NCI-H748 treated with DMSO at 0.1 percent for 48 hours (cell line): ENCODE results near the gene PTPRO.
"Not testable (repeated sequence)": the region's sequence is repeated elsewhere in the genome, so short reads cannot be mapped to it uniquely, and the experiment has no call there.

Experiments
- DNase-seq: peaks from one replicate; lab custom pipeline; 2025; lab: John Stamatoyannopoulos, UW

The PTPRO gene

GRCh38 chr12:15603474-15604085 lies 281.3 kb downstream of the PTPRO start:
- no peak for DNase-seq

- DNase-seq, result no peak
Measured at GRCh38 chr12:15605881-15606590, 283.7 kb downstream of the PTPRO start.

- DNase-seq, result no peak
Measured at GRCh38 chr12:15608406-15608805, 286.1 kb downstream of the PTPRO start.

DNA sequence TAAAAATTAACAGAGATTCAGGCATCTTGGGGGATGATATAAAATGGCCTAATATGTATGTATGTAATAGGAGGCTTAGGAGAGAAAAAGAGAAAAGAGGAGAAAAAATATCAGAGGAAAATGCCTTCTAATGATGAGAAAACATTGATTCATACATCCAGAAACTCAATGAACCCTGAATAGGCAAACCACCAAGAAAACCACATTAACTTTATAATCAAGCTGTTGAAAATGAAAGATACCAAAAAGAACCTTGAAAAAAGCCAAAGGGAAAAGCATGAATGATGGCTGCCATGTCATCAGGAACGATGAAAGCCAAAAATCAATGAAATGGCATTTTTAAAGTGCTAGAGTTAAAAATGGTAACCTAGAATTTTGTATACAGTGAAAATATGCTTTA lies 286.6 kb downstream of the PTPRO start:
- no peak for DNase-seq

- no peak for DNase-seq
Measured at GRCh38 chr12:15613981-15614380, 291.7 kb downstream of the PTPRO start.

DNA sequence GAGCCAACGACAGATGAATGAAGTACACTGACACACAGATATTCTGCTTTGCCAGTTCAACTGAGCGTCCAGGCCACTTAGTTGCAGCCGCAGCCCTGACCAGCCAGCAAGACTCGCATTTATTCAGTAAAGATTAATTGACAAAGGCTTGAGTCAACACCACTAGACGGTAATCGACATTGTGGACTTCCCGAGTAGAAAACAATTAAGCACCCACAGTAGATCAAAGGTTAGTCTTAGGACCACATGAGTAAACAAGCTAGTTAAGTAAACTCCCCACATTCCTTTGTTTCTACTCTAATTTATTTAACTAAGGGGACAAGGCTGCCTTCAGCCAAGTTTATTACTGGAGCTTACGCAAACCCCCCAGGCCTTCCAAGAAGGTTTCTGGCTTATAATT lies 294.2 kb downstream of the PTPRO start:
- DNase-seq, result not testable (repeated sequence)

GRCh38 chr12:15620741-15621539 lies 298.6 kb downstream of the PTPRO start:
- DNase-seq, result no peak

- no peak for DNase-seq
Measured at GRCh38 chr12:15625075-15625474, 302.8 kb downstream of the PTPRO start.

GRCh38 chr12:15627995-15628945 lies 306.0 kb downstream of the PTPRO start:
- no peak for DNase-seq

DNA sequence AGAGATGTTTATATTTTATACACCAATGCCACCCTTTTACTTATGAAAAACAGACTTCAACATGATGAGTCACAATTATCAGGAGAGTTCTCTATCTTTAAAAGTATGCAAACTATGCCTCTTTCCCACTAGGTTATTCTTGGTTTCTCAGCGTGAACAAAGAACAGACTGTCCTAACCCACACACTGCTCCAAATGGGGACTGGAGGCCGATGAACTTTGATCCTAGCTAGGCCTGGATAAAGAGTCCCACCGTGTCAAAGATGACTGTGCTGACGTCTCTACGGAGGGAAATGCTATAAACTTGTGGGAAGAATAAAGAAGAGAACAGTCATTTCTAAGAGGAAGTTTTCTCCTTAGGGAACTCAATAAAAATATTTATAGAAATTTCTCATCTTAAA lies 306.8 kb downstream of the PTPRO start:
- no peak for DNase-seq

DNA sequence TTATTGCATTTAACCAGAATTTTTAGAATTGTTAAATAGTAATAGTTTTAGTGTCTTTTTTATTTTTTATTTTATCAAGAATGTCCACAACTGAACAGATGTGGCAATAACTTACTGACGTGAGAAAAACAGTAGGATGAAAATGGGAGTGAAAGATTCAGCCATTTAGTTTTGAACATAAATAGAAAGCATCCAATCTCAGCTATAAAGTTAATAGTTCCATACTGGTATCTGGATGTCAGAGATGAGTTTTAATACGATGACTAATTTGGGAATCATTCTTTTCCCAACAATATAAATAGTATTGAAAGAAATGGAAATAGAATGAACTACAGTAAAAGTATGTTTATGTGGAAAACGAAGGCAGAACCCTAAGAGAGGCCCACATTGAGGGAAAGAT lies 307.5 kb downstream of the PTPRO start:
- no peak for DNase-seq

GRCh38 chr12:15631007-15631715 lies 308.9 kb downstream of the PTPRO start:
- peak; percentile 3 for DNase-seq

GRCh38 chr12:15632708-15633107 lies 310.4 kb downstream of the PTPRO start:
- DNase-seq, result no peak

DNA sequence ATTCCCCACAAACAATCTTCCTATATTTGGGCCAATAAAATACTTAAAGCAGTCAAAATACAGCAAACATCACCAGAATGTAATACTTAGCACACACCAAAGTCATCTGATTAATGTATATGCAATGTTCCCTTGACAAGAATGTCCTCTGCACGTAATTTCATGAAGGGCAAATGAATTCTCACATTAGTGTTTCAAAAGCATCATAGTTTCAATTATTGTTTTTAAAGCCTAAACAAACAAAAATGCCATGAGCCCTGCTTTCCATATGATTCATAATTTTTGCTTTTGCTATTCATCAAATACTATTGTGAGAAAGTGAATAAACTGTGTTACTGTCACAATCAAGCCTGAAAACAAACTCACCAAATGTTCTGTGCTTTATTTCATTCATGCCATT lies 310.9 kb downstream of the PTPRO start:
- no peak for DNase-seq

DNA sequence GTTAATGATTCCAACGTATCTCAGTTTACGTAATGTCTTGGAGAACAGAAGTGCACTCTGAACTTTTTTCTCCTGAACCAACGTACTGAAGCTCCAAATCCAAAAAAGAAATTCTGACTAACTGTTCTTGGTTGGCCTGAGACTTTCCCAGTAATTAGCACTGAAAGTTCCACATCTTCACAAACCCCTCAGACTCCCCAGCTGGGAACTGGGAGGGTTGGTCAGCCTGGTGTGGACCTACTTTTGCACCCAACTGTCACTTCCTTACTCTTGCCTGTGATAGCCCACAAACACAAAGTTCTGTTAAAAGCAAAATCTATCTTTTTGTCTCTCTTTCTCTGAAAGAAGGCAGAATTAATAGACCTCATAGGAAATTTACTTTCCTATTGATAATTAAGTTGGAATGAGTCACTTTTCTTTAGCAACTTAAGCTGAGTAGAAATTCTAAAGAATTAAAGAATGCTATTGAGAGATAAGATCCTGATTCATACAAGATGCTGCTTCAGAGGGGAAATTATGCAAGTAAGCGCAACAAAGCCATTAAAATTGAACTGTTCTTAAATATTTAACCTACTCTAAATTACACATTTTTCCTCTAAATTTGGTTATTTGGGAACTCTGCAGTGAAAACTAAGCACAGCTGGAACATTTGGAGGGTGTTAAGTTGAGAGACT lies 311.8 kb downstream of the PTPRO start:
- no peak for DNase-seq

GRCh38 chr12:15636060-15636890 lies 314.0 kb downstream of the PTPRO start:
- DNase-seq, result peak; percentile 2

DNA sequence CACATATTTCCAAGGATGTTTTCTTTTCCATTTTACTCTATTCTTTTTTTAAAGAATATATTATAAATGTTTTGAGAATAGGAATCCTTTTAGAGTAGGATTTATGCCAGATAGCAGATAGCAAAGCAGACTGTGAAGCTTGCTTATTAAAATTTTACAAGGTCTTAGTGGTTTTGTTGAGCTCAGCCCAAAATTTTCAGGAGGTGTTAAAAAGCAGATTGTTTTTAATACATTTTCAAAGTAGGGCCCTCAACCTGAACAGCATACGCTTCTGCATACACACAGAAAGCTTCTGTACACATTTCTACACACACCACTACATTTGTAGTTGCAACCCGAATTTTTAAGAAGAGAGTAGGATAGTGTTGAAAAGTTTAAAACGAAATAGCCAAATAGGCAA lies 315.9 kb downstream of the PTPRO start:
- DNase-seq, result no peak

DNA sequence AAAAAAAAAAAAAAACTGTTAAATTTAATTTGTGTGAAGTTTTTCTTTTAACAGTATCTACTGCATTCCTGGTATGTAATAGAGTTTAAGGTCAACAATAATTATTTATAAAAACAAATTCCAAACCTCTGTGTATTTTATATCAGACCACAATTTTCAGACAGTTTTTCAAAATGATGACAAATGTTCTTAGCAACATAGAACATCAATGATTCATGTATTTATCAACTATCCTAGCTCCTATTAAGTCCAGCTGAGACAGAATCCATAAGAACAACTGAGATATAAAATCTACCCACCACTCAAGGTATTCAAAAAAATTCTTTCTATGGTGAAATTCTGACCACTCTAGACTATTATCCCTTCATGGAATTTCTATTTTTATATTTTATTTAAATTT lies 322.4 kb downstream of the PTPRO start:
- no peak for DNase-seq

GRCh38 chr12:15646581-15646980 lies 324.3 kb downstream of the PTPRO start:
- DNase-seq, result no peak
